Vagina (tissue), 2 donors: Measurements from ENCODE around the gene ARMC6. TPM values are rescaled to one million over a fixed set of nuclear protein-coding genes. Genes with fewer than 3 reads are reported as not detected.

ENCODE experiments used
- DNase-seq, 2 donors: peaks; one replicate each; pipeline ENCODE4 v3.0.0-alpha.2; 2017; ENCODE audit errors: extremely low spot score in 2 of 2
- H3K27ac ChIP-seq: fragments of 200-600 bp; sonication (generic); one replicate; pipeline ENCODE4 v1.5.1; 2019
- H3K27me3 ChIP-seq: fragments of 200-600 bp; sonication (generic); one replicate; pipeline ENCODE4 v1.5.1; 2019
- H3K36me3 ChIP-seq, 2 donors: fragments of 200-600 bp; sonication (generic); one replicate each; pipeline ENCODE4 v1.5.1; 2017 to 2019
- H3K4me1 ChIP-seq: fragments of 200-600 bp; sonication (generic); one replicate; pipeline ENCODE4 v1.5.1; 2019
- H3K4me3 ChIP-seq, 2 donors: fragments of 200-600 bp; sonication (generic); 1 replicate in 1 of 2; 2 replicates in 1 of 2; pipeline ENCODE4 v1.5.1; 2016 to 2019
- H3K9me3 ChIP-seq: fragments of 200-600 bp; sonication (generic); one replicate; pipeline ENCODE4 v1.5.1; 2019
- CTCF ChIP-seq, 3 experiments: fragments of 450-650 bp in 2 of 3; fragments of 200-600 bp in 1 of 3; sonication (generic) in 1 of 3; IDR thresholded peaks; one replicate each; pipeline ENCODE4 v1.5.1; 2017 to 2019; ENCODE audit warnings: antibody characterized with exemption in 3 of 3, mild to moderate bottlenecking in 2 of 3, moderate library complexity in 2 of 3
- POLR2A ChIP-seq, 2 donors: fragments of 450-650 bp; IDR thresholded peaks; one replicate each; pipeline ENCODE4 v1.6.1; 2017; ENCODE audit warnings: antibody characterized with exemption in 2 of 2, mild to moderate bottlenecking in 2 of 2, moderate library complexity in 2 of 2
- POLR2AphosphoS5 ChIP-seq, 2 donors: sonication (generic); formaldehyde crosslinking; IDR thresholded peaks; one replicate each; pipeline ENCODE4 v1.9.0; 2017; ENCODE audit warnings: antibody characterized with exemption in 2 of 2, mild to moderate bottlenecking in 2 of 2, low read depth in 1 of 2; ENCODE audit not compliant: insufficient read depth in 1 of 2
- intact Hi-C: fragments of 100-400 bp; cut with DNase I; formaldehyde crosslinking; loops from one replicate; pipeline ENCODE4 v1.15.1; 2023
- total RNA-seq: library from RNA; depleted of rRNA; stranded (reverse); fragments of >200 nt; gene quantifications from one replicate; pipeline ENCODE4 v1.2.3, GENCODE V29; 2016

Gene ARMC6
- total RNA-seq, 1 donor from 2014 or later: 26.5 TPM

GRCh38 chr19:19056636-19057275 is 23.4 kb downstream of the ARMC6 start:
- TF ChIP-seq POLR2A (IDR thresholded peaks at IDR 0.05): no peak
- TF ChIP-seq CTCF (IDR thresholded peaks at IDR 0.05): no peak
- TF ChIP-seq POLR2AphosphoS5 (IDR thresholded peaks at IDR 0.05; ENCODE audit: insufficient read depth in 1 of 2, low read depth in 1 of 2): no peak
- no peaks in the 10 kb centered on the region for H3K27me3 ChIP-seq
- H3K4me3 ChIP-seq: no peak overlapping the region
- no peak overlapping the region for H3K27ac ChIP-seq
- DNase-seq: no peak
- H3K9me3 ChIP-seq: no peaks in the 10 kb centered on the region
- H3K36me3 ChIP-seq: peaks cover 0 to 47% of the 10 kb centered on the region in 2 donors
- intact Hi-C loops: no loop called here
- no peaks in the 10 kb centered on the region for H3K4me1 ChIP-seq

GRCh38 chr19:19057317-19057716 is 23.9 kb downstream of the ARMC6 start:
- peaks cover 0 to 42% of the 10 kb centered on the region in 2 donors for H3K36me3 ChIP-seq
- no peak for TF ChIP-seq POLR2AphosphoS5 (IDR thresholded peaks at IDR 0.05; ENCODE audit: insufficient read depth in 1 of 2, low read depth in 1 of 2)
- no peak for TF ChIP-seq POLR2A (IDR thresholded peaks at IDR 0.05)
- no peak for TF ChIP-seq CTCF (IDR thresholded peaks at IDR 0.05)
- H3K9me3 ChIP-seq: no peaks in the 10 kb centered on the region
- no peak overlapping the region for H3K27ac ChIP-seq
- no peak for DNase-seq
- no peak overlapping the region for H3K4me3 ChIP-seq
- H3K27me3 ChIP-seq: no peaks in the 10 kb centered on the region
- intact Hi-C loops: no loop called here
- H3K4me1 ChIP-seq: no peaks in the 10 kb centered on the region

GRCh38 chr19:19057720-19058119 is 24.3 kb downstream of the ARMC6 start:
- DNase-seq: no peak
- H3K36me3 ChIP-seq: peaks cover 0 to 38% of the 10 kb centered on the region in 2 donors
- peaks cover 3% of the 10 kb centered on the region for H3K4me1 ChIP-seq
- intact Hi-C loops: no loop called here
- H3K9me3 ChIP-seq: no peaks in the 10 kb centered on the region
- no peak overlapping the region for H3K4me3 ChIP-seq
- no peak for TF ChIP-seq CTCF (IDR thresholded peaks at IDR 0.05)
- TF ChIP-seq POLR2AphosphoS5 (IDR thresholded peaks at IDR 0.05; ENCODE audit: insufficient read depth in 1 of 2, low read depth in 1 of 2): no peak
- no peak for TF ChIP-seq POLR2A (IDR thresholded peaks at IDR 0.05)
- no peak overlapping the region for H3K27ac ChIP-seq
- H3K27me3 ChIP-seq: no peaks in the 10 kb centered on the region

- no peaks in the 10 kb centered on the region for H3K9me3 ChIP-seq
- peaks cover 0 to 24% of the 10 kb centered on the region in 2 donors for H3K36me3 ChIP-seq
- H3K4me1 ChIP-seq: peaks cover 10% of the 10 kb centered on the region
- no peak overlapping the region for H3K4me3 ChIP-seq
- peak overlapping the region; percentile 33 for H3K27ac ChIP-seq
- intact Hi-C loops: no loop called here
- no peak for DNase-seq
- H3K27me3 ChIP-seq: no peaks in the 10 kb centered on the region
- no peak for TF ChIP-seq CTCF (IDR thresholded peaks at IDR 0.05)
- no peak for TF ChIP-seq POLR2A (IDR thresholded peaks at IDR 0.05)
- no peak for TF ChIP-seq POLR2AphosphoS5 (IDR thresholded peaks at IDR 0.05; ENCODE audit: insufficient read depth in 1 of 2, low read depth in 1 of 2)
Measured at GRCh38 chr19:19059018-19059836, 25.8 kb downstream of the ARMC6 start.
